Stimulated activated CD8-positive, alpha-beta memory T cell treated with anti-CD3 and anti-CD28 coated beads, Interleukin-2, amount 100 ng/mL, for 1 hour (primary cell): ENCODE measurements around the gene ANKRD34C.
"Not testable (repeated sequence)": the region's sequence is repeated elsewhere in the genome, so short reads cannot be mapped to it uniquely, and the experiment has no call there.

Source experiments
- DNase-seq, 2 donors: peaks; one replicate each; pipeline ENCODE4 v3.0.0-alpha.2; 2020; ENCODE audit warnings: low read depth in 2 of 2

ANKRD34C gene

DNA sequence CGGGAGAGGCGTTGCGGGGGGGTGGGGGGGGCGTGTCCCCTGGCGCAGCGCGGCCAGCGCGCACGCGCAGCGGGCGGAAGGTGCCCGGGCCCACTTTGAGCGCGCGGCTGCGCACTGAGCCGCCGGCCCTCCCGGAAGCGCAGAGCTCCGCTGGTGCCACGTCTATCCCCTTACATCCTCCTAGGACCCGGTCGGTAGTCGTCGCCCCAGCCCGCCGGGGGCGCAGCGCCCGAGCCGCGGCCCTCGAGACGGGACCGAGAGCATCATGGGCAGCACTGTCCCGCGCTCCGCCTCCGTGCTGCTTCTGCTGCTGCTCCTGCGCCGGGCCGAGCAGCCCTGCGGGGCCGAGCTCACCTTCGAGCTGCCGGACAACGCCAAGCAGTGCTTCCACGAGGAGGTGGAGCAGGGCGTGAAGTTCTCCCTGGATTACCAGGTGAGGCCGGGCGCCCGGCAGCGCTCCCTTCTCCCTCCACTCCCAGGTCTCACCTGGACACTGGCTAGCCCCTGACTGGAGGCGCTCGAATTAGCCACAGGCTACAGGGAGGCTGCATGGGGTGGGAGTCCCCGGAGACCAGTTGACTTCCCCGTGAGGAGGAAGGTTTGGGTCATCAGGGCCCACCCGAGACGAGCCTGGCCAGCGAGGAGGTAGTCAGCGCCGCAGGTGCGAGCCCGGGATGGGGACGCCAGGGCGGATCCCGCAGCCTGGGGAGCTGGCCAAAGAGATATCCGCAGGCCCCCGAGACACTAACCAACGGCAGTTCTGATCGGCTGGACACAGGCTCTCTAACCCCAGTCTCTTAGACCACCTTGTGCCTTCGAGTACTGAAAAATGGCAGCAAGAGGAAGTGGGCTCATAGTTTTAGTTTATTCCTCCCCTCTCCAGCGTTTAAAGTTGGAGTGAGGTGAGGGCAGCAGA lies 28.7 kb downstream of the ANKRD34C start, which contains the start of gene TMED3:
Gene TMED3 (plus strand): TSS at position 128 of the 916 bp plus-strand sequence. CDS start 138 bp downstream, at position 266.
- DNase-seq = peak; percentile 48 to 58

DNA sequence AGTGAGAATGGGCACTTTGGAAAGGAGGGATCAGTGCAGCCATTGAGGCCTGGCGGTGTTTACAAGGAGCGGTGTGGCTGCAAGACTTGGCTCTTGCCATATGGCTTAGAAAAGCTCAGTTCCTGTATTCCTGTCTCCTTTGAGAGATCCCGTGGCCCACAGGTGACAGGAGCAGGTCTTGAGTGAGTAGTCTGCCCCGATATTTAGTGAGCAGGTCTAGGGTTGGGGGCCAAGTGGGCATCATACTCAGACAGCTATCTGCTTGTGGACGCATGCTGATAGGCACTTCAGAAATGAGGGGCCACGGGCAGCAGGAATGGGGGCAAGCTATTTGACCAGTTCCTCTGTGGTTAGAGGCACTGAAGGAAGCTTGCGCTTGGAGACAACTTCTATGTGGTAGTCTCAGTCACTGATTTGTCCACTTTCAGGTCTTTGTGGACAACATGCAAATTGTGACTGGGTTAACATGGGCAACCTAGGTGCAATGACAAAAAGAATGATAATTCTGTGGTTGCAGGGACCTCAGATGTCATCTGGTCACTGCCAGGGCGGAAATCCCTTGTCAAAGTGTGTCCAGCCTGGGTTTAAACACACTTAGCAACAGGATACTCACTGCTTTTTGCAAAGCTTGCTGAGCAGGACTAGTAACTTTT lies 29.5 kb downstream of the ANKRD34C start:
- DNase-seq = no peak

DNA sequence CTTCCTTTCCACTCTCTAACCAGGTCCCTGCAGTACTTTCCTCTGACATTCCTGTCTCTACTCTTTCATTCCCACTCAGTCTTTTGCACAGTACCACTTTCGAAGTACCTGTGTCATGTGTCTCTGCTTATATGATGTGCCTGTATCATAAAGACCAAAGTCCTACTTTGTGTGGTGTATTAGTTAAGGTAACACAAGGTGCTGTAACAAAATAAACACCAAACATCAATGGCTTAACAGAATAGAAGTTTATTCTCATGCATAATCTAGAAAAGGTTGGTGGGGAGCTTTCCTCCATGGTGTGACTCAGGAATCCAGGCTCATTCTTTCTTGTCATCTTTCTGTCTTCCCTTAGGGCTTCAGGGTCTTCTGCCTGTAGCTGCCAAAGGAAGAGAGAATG lies 31.7 kb downstream of the ANKRD34C start:
- no peak for DNase-seq

DNA sequence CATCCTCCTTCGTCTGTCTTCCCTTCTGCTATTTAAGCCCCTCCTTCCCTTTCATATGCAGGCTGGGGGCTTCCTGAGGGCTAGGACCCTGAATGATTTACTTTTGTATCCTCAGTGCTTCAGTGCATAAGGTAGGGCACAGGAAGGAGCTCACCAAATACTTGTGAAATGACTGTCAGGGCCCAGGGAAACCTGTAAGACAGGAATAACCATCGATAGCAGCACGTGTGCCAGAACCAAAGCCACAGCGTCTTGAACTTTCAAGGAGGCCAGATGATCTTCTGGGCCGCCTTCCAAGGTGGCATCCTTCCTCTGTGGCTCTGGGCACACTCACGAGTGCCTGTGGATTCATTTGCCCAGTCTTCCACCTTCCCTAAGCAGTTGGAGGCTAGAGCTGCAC lies 32.3 kb downstream of the ANKRD34C start:
- DNase-seq = no peak

DNA sequence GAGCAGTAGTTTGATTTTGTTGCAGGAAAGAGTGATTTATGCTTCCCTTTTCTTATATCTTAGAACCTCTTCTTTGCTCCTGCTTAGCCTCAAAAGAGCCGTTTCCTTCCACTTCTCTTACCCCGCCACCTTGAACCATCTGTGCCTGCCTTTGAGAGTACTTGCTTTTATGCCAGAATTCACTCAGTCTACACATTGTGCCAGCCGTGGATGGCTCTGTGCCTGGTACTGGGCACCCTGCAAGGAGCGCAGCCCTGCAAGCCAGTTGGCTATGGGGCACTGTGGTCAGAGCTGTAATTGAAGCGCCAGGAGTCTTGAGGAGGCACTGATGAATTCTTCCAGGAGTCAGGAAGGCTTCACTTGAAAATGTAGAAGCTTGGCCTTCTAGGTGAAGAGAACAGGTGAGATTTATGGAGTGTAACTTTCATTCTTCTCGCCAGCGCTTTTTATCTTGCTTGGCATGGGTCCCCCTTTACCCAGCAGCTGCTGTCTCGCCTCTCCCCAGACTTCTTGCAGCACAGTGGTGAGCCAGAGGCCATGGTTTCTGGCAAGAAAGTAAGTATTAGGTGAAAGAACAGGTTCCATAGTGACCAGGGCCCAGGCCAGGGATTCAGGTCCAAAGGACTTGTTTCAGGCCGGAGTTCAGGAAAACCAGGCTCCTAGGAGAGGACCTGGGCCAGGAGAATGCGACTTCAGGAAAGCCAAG lies 33.3 kb downstream of the ANKRD34C start:
- DNase-seq = no peak

DNA sequence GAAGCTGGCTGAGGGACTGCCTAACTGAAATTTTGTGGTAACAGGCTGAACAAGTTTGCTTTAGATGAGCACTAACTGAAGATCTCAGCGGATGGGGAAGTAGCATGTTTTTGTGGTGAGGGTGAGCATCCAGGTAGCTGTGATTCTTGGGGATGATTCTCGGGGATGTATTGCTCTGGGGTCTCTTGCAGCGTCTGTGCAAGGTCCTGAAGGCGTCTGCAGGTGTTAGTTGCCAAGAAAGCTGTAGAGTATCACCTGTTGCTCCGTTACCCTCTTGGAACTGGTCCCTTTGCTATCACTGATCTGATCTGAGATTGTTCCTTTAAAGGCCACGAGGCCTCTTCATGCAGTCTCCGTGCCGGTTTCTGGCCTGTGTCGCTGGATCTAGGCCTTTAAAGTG lies 34.3 kb downstream of the ANKRD34C start:
- DNase-seq = no peak

DNA sequence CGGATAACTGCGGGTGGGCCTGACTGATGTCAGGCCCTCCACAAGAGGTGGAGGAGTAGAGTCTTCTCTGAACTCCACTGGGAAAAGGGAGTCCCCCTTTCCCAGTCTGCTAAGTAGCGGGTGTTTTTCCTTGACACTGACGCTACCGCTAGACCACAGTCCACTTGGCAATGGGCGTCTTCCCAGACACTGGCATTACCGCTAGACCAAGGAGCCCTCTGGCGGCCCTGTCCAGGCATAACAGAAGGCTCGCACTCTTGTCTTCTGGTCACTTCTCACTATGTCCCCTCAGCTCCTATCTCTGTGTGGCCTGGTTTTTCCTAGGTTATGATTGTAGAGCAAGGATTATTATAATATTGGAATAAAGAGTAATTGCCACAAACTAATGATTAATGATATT lies 37.5 kb downstream of the ANKRD34C start:
- DNase-seq = not testable (repeated sequence)

DNA sequence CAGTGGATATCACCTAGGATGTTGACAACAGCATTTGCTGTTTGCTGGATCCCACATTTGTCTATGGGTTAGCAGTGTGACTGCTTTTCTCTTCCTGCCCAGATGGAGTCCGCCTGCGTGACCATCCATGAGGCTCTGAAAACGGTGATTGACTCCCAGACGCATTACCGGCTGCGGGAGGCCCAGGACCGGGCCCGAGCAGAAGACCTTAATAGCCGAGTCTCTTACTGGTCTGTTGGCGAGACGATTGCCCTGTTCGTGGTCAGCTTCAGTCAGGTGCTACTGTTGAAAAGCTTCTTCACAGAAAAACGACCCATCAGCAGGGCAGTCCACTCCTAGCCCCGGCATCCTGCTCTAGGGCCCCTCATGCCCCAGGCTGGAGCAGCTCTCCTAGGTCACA lies 39.4 kb downstream of the ANKRD34C start:
- DNase-seq = no peak

DNA sequence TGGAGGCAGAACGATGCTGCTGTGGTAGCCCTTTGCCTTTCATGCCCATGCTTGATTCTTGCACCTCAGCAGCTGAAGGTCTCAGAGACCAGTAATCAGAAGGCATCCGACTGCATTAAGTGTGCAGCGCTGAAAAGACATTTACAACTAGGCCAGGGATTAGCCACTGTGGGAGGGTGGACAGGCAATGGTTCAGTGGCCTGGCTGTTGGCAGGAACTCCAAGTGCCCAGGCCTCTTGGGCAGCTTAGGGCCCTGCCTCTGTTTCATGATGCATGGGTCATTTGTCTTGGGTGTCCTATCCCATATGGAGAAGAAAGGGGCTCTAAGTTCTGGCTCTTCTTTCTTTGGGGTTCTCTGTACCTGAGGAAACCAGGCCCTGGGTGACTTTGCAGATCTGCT lies 39.8 kb downstream of the ANKRD34C start:
- no peak for DNase-seq

DNA sequence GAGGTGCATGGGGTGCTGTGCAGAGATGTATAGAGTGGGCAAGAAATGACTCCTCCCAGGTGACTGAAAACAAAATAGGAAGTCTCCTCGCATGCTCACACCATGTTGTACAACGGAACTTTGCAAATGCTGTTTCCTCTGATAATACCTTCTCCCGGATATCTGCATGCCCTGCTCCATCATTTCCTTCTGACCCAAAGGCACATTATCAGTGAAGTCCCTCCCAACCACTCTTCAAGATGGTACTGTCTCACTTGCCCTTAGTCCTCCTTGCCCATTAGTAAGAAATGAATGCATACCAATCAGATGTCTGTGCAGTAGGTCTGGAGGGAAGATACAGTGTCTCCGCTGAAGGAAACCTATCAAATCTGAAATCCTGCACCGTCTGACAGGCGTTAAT lies 40.4 kb downstream of the ANKRD34C start:
- DNase-seq = no peak

DNA sequence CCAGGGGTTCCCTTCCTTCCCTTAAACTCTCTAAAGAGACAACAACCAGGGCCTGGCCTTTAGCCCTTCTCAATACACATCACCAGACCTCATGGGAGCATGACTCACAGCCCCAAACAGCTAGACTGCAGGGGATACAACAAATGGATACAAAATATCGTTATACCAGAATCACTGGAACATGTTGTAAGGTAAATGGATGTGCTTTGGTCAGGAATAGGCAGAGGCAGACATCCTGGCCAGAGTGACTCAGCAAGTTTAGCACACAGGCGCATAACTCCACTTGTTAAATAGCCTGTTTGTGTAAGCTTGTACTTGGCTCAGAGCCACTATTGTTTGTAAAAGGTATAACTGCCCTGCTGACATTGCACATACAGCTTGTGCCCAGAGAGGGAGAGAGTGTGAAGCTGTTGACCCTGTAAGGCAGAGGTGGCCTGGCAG lies 46.7 kb downstream of the ANKRD34C start:
- DNase-seq = no peak
